Adrenal gland (tissue), 12 donors: ENCODE data around the gene TM2D1. TPM values are rescaled to one million over a fixed set of nuclear protein-coding genes. Genes with fewer than 3 reads are reported as not detected.
A peak's percentile ranks its signal among the peaks of the same experiment; 100 is the strongest.

Source experiments
- DNase-seq, 7 donors: peaks; one replicate each; pipeline ENCODE4 v3.0.0-alpha.2; 2019 to 2020
- H3K27ac ChIP-seq, 5 donors: fragments of 200-600 bp; sonication (generic) in 4 of 5; 1 replicate in 3 of 5; 2 replicates in 2 of 5; pipeline versions ENCODE4 v1.5.1 to v1.8.0; 2016 to 2020; ENCODE audit warnings: mild to moderate bottlenecking in 1 of 5
- H3K27me3 ChIP-seq: fragments of 200-600 bp; 2 replicates; pipeline ENCODE4 v1.8.0; 2021
- H3K36me3 ChIP-seq, 2 donors: fragments of 200-600 bp; replicated peaks in 1 of 2; 1 replicate in 1 of 2; 2 replicates in 1 of 2; pipeline versions ENCODE4 v1.5.1 to v1.8.0; 2018 to 2022
- H3K4me1 ChIP-seq, 2 donors: fragments of 200-600 bp; replicated peaks in 1 of 2; 1 replicate in 1 of 2; 2 replicates in 1 of 2; pipeline versions ENCODE4 v1.5.1 to v1.8.0; 2018 to 2021
- H3K4me3 ChIP-seq, 4 donors: fragments of 200-600 bp; sonication (generic) in 3 of 4; one replicate each; pipeline ENCODE4 v1.5.1; 2016 to 2018
- H3K9me3 ChIP-seq, 3 donors: fragments of 200-600 bp; sonication (generic) in 1 of 3; replicated peaks in 1 of 3; 1 replicate in 2 of 3; 2 replicates in 1 of 3; pipeline versions ENCODE4 v1.5.1 to v1.8.0; 2016 to 2021
- CTCF ChIP-seq, 6 experiments: fragments of 450-650 bp in 4 of 6; fragments of 200-600 bp in 2 of 6; sonication (generic) in 1 of 6; IDR thresholded peaks; 1 replicate in 5 of 6; 2 replicates in 1 of 6; pipeline versions ENCODE4 v1.5.1 to v1.8.0; 2016 to 2021; ENCODE audit warnings: antibody characterized with exemption in 6 of 6, mild to moderate bottlenecking in 2 of 6, moderate library complexity in 1 of 6
- POLR2A ChIP-seq, 2 donors: fragments of 450-650 bp; IDR thresholded peaks; one replicate each; pipeline ENCODE4 v1.6.1; 2017; ENCODE audit warnings: antibody characterized with exemption in 2 of 2, mild to moderate bottlenecking in 2 of 2, moderate library complexity in 1 of 2
- WGBS, 4 donors: extraction: QIAGEN DNeasy Blood & Tissue Kit in 2 of 4; methylation state at CpG; one replicate each; pipeline versions ENCODE4 v1.1.5 to v1.1.7; 2013 to 2017; 5-methylcytosine and 5-hydroxymethylcytosine counted together
- intact Hi-C, 2 donors: fragments of 100-400 bp; cut with DNase I; formaldehyde crosslinking; loops; one replicate each; pipeline versions ENCODE4 v1.14.1 to v1.15.0; 2022 to 2023
- polyA plus RNA-seq, 3 donors: library from polyadenylated mRNA; stranded (reverse); fragments of 200-250 nt in 2 of 3; fragments of 350-450 nt in 1 of 3; fragmentation: Illumina TruSeq in 1 of 3; extraction: RNeasy Lipid Tissue Mini Kit (QIAGEN cat#74804) in 1 of 3; gene quantifications; one replicate each; pipeline ENCODE4 v1.2.3, GENCODE V29; 2013 to 2014
- total RNA-seq, 9 donors: library from RNA; depleted of rRNA in 4 of 9; stranded (reverse); fragments of >200 nt in 4 of 9; fragments of 120-200 nt in 1 of 9; fragmentation: NEBNext Ultra II Directional in 1 of 9; extraction: Animal tissue kit (Norgen Biotek cat#: 25700) in 1 of 9; gene quantifications; one replicate each; pipeline versions ENCODE4 v1.1.0 to v1.2.4, GENCODE V29; 2013 to 2023
- donor health status: healthy with polysubstance abuse.
- donor health status: Bipolar disorder and iron deficiency.
- donor health status: DM: yes; HTN: yes; CAD: no.
- donor health status: DM: no; HTN: no; CAD: no.
- donor health status: DM: no; HTN: no; CAD: no.
- donor health status: DM: yes; HTN: yes; CAD: no.

Gene TM2D1
- total and polyA plus RNA-seq, 12 donors = 8.6 to 96.6 (median 54.6) TPM

DNA sequence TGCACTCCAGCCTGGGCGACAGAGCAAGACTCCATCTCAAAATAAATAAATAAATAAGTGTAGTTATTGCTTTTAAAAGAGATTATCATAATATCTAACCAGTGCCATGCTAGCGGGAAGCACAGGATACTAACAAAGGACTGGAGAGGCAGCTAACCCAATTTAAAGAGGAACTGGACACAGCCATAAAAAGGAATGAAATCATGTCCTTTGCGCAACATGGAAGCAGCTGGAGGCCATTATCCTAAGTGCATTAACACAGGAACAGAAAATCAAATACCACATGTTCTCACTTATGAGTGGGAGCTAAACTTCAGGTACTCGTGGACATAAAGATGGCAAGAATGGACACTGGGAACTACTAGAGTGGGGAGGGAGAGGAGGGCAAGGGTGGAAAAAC, 54.9 kb downstream of the TM2D1 start:
- TF ChIP-seq CTCF (IDR thresholded peaks at IDR 0.05) (no peak), POLR2A (IDR thresholded peaks at IDR 0.05) (no peak)
- no peaks in the 10 kb centered on the region for H3K27me3 ChIP-seq
- peak in 1 of 7 donors; percentile 56 for DNase-seq

DNA sequence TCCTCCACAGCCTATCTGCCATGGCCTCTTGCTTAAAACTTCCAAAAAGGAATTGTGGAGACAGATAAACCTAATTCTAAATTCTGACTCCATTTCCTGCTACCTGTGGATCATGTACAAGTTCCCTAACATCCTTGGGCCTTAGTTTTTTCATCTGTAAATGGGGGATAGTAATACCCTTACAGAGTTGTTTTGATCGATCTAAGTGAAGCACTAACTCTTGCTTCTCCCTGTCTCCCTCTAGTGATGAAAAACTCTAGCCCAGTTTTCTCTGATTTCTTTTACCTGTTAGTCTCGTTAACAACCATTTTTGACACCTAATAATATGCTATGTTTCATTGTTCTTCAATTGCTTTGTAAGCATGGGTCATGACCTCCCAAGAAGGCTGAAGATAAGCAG, 65.9 kb downstream of the TM2D1 start:
- H3K4me3 ChIP-seq = no peak overlapping the region
- no peaks in the 10 kb centered on the region for H3K36me3 ChIP-seq
- TF ChIP-seq CTCF (IDR thresholded peaks at IDR 0.05) (no peak), POLR2A (IDR thresholded peaks at IDR 0.05) (no peak)
- no peaks in the 10 kb centered on the region for H3K4me1 ChIP-seq
- DNase-seq = no peak
- no peaks in the 10 kb centered on the region for H3K9me3 ChIP-seq
- intact Hi-C loops = no loop called here
- WGBS, 4 donors = 79 to 91% (median 85%) methylated on average over 2 of the region's 2 CpGs
- no peak overlapping the region for H3K27ac ChIP-seq
- no peaks in the 10 kb centered on the region for H3K27me3 ChIP-seq

More for the DNA sequence above, 54.9 kb downstream of the TM2D1 start:
- Histone ChIP-seq H3K4me3 (no peak overlapping the region), H3K36me3 (no peaks in the 10 kb centered on the region), H3K4me1 (peaks cover 0 to 3% of the 10 kb centered on the region in 2 donors), H3K9me3 (no peaks in the 10 kb centered on the region), H3K27ac (no peak overlapping the region)
- intact Hi-C loops = no loop called here
- WGBS, 4 donors = 78 to 87% (median 82%) methylated on average over 4 of the region's 4 CpGs

GRCh38 chr1:61655453-61655852, 69.5 kb downstream of the TM2D1 start:
- Histone ChIP-seq H3K9me3 (no peaks in the 10 kb centered on the region), H3K27ac (no peak overlapping the region), H3K36me3 (no peaks in the 10 kb centered on the region), H3K27me3 (no peaks in the 10 kb centered on the region), H3K4me1 (no peaks in the 10 kb centered on the region), H3K4me3 (no peak overlapping the region)
- no peak for DNase-seq
- TF ChIP-seq CTCF (IDR thresholded peaks at IDR 0.05) (no peak), POLR2A (IDR thresholded peaks at IDR 0.05) (no peak)
- intact Hi-C loops = no loop called here
- 87 to 93% (median 90%) methylated on average over 3 of the region's 3 CpGs for WGBS, 4 donors

DNA sequence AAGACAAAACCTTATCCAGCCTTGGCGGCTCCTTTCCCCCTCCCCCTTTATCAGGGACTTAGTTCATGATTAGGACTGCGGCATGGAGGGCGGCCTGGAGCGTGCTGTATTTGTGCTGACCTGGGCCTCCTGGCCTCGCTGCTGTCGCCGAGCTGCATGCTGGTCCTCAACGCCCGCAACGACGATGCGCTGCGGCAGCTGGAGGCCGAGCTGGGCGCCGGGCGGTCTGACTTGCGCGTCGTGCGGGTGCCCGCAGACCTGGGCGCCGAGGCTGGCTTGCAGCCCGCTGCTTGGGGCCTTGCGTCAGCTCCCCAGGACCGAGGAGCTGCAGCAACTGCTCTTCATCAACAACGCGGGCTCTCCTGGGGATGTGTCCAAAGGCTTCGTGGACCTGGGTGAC, 70.9 kb downstream of the TM2D1 start:
- Histone ChIP-seq H3K36me3 (no peaks in the 10 kb centered on the region), H3K4me3 (no peak overlapping the region), H3K4me1 (no peaks in the 10 kb centered on the region), H3K27me3 (no peaks in the 10 kb centered on the region), H3K27ac (no peak overlapping the region), H3K9me3 (no peaks in the 10 kb centered on the region)
- TF ChIP-seq CTCF (IDR thresholded peaks at IDR 0.05) (no peak), POLR2A (IDR thresholded peaks at IDR 0.05) (no peak)
- no peak for DNase-seq
- 93 to 97% (median 95%) methylated on average over 18 to 30 of the region's 30 CpGs for WGBS, 4 donors
- intact Hi-C loops = no loop called here
